GM18505 (cell line): Measurements from ENCODE around the gene RAX2.
"Not testable (repeated sequence)": the region's sequence is repeated elsewhere in the genome, so short reads cannot be mapped to it uniquely, and the experiment has no call there.

Experiments used
- ATAC-seq: cut with Tn5 transposase; IDR thresholded peaks from one replicate; pipeline ENCODE4 v1.9.1; 2021; ENCODE audit not compliant: unreplicated experiment
- POLR2A ChIP-seq: IDR thresholded peaks from 4 replicates; pipeline ENCODE4 v1.6.1; 2011; ENCODE audit warnings: borderline replicate concordance; ENCODE audit not compliant: insufficient read depth, insufficient read length; ENCODE audit errors: extremely low read depth

Gene RAX2

DNA sequence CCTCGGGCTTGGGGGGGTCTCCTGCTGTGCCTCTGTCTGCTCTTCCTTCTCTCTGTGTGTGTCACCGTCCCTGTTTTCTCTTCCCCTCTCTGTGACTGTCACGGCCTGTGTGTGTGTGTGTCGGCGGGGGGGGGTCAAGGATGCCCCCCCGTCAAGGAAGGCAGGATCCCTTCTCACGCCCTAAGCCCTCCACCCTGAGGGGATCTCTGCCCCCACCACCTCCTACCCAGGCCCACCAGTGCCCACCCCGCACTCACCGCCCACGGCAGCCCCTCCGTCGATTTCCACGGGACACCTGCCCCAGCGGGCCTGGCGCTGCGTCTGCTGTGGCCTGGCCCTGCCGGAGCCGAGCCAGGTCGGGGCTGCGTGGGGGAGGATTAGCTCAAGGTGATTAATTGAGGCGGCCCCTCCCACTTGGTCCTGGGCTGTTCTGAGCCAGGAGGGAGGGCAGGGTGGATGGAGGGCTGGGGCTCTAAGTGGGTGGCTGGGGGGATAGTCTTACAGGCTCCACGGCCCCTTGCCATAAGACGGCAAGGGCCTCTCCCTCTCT lies at the start of gene RAX2:
TSS of gene RAX2 (minus strand) at position 323 of the 550 bp plus-strand sequence. CDS start 486 bp downstream, outside the sequence.
- TF ChIP-seq POLR2A, result no peak
- no peak for ATAC-seq

DNA sequence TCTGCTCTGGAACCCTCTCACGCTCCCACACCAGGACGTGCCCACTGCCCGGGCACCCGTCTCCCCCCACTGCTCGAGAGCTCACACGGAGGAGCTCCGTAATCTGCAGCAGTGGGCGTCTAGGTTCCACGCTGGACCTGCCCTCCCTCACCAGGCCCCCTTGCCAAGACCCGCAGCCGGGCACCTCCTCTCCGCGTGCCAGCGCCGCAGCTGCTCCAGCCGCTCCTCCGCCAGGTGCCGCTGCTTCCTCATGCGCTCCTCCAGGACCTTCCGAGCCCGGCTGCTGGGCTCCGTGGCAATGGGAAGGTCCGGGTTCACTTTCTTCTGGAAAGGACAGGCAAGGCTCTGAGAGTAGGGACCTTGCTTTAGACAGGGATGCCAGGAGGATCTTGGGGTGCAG lies 49.1 kb upstream of the RAX2 start:
- no peak for TF ChIP-seq POLR2A
- no peak for ATAC-seq

DNA sequence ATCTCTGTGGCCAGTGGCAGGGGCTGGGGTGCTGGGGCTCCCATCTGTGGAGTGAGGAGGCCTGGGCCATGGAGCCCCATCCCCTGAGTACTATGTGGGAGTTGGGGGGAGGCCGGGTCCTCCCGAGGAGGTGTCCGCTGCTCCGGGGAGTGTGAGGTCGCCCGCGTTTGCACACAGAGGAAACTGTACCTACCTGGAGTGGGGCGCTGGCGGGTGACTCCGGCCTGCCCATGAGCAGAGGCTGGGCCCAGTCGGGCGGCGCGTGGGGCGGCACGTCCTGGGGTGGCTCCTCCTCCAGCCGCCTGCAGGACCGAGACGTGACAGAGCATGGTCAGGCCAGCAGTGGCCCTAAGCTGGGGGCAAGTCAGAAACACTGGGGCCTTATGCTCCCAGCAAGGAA lies 48.0 kb upstream of the RAX2 start:
- ATAC-seq, result no peak
- TF ChIP-seq POLR2A, result no peak

DNA sequence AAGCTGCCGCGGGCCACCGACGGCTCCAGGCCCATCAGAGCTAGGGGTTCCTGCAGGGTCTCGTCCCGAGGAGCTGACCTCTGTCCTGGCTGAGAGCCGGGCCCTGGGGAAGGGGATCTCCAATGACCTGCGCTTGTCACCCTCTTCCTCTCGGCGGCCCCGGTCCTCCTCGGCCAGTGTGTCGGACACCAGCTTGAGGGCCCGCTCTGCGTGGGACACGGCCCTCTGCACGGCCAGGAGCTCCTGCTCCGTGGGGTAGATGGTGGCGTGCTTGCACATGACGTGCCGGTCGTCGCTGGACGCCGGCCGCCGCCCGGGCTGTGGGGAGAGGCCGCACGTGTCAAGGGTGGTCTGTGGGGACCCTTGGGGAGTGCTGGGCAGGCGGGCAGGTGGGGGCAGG lies 46.9 kb upstream of the RAX2 start:
- no peak for TF ChIP-seq POLR2A
- ATAC-seq, result no peak

DNA sequence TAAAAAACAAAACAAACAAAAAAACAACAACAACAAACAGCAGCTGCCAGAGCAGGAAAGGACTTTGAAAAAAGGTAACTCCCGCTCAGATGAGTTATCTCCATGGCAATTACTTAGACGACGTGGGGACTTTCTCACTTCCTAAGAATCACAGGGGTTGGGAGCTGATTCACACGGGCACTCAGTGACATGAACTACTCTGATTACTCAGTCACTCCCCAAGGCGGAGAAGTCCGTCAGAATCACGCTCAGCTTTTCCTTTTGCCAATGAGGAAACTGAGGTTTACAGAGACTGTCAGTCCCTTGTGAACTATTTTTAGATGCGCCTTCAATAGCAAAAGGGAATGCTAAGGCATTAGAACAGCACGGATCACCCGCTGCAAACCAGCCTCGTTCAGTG lies 46.4 kb upstream of the RAX2 start:
- no peak for ATAC-seq

DNA sequence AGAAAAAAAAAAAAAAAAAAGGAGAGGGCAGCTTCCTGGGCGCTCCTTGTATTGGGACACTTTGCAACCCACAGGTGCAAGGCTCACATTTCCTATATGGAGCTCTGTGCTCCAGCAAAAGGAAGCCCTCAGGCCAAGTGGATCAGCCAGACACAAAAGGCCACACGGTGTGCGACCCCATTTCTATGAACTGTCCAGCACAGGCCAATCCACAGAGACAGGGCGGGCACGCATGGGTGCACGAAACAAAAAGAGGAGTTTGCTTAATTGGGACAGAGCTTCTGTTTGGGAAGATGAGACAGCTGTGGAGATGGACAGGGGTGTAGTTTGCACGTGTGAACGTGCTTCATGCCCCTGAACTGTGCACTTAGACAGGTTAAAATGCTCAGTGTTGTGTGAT lies 45.7 kb upstream of the RAX2 start:
- no peak for TF ChIP-seq POLR2A
- no peak for ATAC-seq

More for the DNA sequence above, 46.4 kb upstream of the RAX2 start:
- TF ChIP-seq POLR2A, result no peak

DNA sequence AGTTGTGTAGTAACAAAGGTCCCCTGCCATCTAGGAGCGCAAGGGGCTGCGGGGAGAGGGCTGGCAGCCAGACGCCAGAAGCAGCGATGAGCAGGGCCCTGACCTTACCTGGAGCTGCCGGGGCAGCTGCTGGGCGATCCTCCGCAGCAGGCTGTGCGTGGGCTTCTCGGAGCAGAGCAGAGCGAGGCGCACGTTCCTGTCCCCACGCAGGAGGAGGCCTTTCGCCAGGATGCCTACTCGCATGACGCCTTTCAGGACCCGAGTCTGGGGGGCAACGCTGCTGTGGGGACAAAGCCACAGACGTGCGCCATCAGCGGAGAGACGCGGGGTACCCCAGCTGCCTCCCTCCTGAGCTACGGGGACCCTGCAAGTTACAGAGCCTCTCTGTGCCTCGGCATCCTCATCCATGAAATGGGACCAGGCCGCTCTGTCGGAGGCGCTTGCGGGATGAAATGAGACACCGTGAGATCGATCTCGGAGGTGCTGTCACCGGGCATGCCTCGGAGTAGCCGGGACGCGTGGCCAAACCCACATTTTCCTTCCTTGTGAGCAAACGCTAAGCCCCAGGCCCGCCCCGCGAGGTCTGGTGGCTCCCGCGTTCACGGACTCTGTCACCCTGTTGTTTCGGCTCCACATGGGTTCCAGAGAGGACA lies 44.7 kb upstream of the RAX2 start:
- TF ChIP-seq POLR2A, result no peak
- no peak for ATAC-seq

DNA sequence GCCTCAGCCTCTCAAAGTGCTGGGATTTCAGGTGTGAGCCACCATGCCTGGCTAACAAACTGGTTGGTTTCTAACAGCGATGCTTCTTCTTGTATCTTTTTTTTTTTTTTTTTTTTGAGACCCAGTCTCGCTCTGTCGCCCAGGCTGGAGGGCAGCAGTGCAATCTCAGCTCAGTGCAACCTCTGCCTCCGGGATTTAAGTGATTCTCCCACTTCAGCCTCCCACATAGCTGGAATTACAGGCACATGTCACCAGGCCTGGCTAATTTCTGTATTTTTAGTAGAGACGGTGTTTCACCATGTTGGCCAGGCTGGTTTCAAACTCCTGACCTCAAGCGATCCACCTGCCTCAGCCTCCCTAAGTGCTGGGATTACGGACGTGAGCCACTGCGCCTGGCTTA lies 44.1 kb upstream of the RAX2 start:
- not testable (repeated sequence) for ATAC-seq

DNA sequence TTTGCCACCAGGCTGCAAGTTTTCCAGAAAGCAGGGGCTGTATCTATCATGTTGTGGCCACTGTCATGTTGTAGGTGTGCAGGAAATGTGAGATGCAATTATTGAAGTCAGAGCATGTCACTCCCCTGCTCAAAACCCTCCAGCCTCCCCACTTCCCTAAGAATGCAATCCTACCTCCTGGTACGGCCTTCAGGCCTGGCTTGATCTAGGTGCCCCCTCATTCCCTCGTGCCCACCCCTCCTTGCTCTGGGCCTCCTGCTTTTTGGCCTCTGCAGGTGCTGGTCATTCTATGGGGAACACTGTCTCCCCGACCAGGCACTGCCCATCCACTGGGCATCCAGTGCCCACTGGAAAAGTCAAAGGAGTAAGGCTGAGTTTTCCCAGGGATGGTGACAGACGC lies 42.6 kb upstream of the RAX2 start:
- ATAC-seq, result no peak
- no peak for TF ChIP-seq POLR2A

DNA sequence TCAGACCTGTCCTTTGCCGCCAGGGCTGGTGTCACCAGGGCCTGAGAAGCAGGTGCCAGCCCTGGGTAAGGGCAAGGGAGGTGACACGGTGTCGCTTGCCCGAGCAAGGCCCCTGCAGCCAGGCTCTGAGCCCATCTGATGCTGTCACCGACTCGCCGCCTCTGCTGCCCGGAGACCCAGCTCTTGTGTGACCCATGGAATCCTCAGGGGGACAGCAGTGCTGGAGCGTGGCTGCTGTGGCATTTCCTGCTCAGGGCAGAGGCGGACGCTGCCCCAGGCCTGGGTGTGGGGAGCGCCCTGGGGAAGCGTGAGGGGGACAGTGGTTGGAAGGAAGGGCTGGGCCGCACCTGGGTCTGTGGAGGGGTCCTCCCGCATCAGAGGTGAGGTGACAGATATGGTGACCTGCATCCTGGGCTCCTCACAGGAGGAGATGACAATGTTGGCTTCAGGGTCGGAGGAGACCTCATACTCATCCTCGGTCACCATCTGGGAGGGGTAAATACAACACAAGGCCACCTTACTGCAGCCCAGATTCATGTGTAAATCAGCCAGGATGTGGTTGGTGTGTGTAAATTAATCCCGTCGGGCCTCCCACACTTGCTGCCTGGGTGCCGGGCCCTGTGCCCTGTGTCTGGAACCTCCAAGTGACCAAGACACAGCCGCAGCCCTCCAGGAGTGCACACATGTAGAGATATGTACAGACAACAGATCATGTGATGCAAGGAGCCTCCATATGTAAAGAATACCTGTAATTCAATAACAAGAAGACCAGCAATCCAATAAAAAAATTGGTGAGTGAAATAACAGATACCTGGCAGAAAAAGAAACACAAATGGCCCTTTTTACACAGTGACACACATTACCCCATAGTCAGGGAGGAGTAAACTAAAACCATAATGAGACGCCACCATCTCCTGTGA lies 41.7 kb upstream of the RAX2 start:
- no peak for ATAC-seq

DNA sequence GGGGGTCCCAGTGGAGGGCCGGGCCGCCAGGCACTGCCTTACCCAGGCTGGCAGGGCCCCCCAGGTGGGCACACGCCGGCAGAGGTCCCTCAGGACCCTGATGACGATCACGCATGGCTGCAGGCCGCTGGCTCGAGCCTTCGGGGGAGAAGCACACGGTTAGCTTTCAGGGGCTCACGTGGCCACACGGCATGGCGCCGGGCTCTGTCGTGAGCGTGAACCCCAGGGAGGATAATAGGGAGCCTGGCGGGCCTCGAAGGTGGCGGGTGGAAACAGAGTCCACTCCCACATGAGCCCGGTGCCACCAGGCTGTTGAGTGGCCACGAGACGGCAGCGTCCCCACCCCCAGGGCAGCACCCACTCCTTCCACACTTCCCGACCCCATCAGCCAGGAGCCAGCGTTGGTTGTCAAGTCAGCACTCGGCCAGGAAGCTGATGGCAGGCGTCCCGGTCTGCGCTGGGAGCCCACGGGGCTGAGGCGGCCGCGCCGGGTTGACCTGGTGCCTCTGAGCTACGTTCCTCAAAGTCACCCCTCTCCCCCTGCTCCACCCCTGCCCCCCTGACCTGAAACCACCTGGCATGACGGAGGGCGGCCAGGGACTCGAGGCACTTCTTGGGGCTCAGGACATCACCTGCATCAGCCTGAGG lies 38.8 kb upstream of the RAX2 start:
- TF ChIP-seq POLR2A, result no peak
- ATAC-seq, result no peak

More for the DNA sequence above, 41.7 kb upstream of the RAX2 start:
- no peak for TF ChIP-seq POLR2A

DNA sequence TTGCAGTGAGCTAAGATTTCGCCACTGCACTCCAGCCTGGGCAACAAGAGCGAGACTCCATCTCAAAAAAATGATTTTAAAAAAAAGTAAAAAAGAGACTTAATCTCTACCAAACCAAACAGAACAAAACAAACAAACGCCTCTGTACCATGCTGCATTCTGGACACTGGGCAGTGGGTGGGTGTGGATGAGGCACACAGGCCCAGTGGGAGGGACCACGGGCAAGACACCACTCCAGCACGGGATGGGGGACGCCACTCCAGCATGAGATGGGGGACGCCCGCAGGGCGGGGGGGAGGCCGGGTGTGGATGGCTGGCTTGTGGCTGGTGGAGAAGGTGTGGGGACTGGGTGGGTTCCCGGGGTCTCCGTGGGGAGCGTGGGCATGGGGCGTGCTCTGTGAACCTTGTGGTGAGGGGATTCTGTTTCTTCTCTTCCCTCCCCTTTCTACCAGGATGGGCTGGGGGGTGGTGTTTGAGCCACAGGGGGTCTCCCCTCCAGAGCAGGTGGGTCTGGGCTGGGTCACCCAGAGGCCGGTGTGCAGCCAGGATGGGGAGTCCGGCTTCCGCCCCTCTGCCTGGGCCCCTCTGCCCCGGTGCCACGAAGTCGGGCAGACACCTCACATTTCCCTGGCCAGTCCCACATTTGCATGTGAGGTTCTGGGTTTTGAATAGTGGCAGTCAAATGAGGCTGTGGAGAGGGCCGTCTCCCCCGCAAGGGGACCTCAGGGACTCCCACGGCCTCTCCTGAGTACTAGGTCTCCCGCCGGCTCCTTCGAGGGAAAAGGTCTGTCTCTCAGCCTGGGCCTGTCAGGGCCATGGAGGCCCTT lies 38.1 kb upstream of the RAX2 start:
- no peak for ATAC-seq
- peak; percentile 30 for TF ChIP-seq POLR2A

DNA sequence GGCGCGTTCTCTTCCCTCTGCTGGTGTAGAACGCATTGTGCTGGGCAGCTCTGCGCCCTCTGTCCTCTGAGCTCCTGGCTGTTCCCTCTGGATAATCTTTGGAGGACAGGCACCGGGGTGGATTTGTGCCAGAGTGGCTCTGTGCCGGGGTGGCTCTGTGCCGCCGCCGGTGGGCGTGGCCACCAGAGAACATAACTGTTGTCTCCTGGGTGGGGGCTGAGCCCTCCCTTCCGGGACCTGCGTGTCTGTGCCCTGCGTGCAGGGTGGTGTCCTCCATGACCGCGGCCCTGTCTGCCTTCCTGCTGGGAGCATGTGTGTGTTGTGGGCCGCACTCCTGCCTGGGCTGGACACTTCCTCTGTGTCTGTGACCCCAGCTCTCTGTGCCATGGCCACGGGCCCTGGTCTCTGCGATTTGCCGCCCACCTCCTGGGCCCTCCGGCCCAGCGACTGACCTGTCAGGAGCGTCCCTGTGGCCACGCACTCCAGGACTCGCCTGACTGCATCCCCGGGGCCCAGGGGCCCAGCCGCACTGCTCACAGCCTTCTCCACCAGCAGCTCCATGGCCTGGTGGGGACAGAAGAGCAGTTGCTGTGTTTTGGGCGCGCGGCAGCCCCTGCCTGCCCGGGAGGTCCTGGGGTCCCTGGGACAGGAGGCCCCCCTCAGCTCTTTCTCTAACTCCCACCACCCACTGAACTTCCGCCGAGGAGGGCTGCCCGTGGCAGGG lies 36.6 kb upstream of the RAX2 start:
- ATAC-seq, result no peak
- no peak for TF ChIP-seq POLR2A
